Hindlimb muscle (tissue), 1 donor: ENCODE results near the gene FOXL2NB. TPM values are rescaled to one million over a fixed set of nuclear protein-coding genes. Genes with fewer than 3 reads are reported as not detected.

Source experiments
- polyA plus RNA-seq: library from polyadenylated mRNA; unstranded; fragments of 120-200 nt; gene quantifications from one replicate; pipeline ENCODE4 v1.2.1, GENCODE V29; 2013; ENCODE audit not compliant: insufficient read length

The FOXL2NB gene
- polyA plus RNA-seq, 1 donor = 0.08 TPM

Other genes with a start within 250 kb of the FOXL2NB start
- 12.1 TPM for gene PIK3CB, start 112.3 kb upstream of the FOXL2NB start, polyA plus RNA-seq
- gene FOXL2, start 80 bp upstream of the FOXL2NB start, polyA plus RNA-seq = not detected
- not detected for gene PRR23A, start 59.1 kb downstream of the FOXL2NB start, polyA plus RNA-seq
- gene PRR23B, start 73.7 kb downstream of the FOXL2NB start, polyA plus RNA-seq = not detected
- gene PRR23C, start 97.7 kb downstream of the FOXL2NB start, polyA plus RNA-seq = not detected